Rectal smooth muscle tissue (tissue), 1 donor: ENCODE data around the gene C1orf141.
A peak's percentile ranks its signal among the peaks of the same experiment; 100 is the strongest.

Source experiments
- H3K27ac ChIP-seq: one replicate; pipeline ENCODE4 v1.7.0; 2013; ENCODE audit warnings: low read depth, low read length, inconsistent platforms
- H3K27me3 ChIP-seq: one replicate; pipeline ENCODE4 v1.7.0; 2013; ENCODE audit warnings: low read length; ENCODE audit not compliant: control insufficient read depth, insufficient read depth
- H3K36me3 ChIP-seq: one replicate; pipeline ENCODE4 v1.7.0; 2013; ENCODE audit warnings: low read length; ENCODE audit not compliant: control insufficient read depth, insufficient read depth
- H3K4me1 ChIP-seq: one replicate; pipeline ENCODE4 v1.7.0; 2013; ENCODE audit warnings: low read length; ENCODE audit not compliant: control insufficient read depth, insufficient read depth
- H3K4me3 ChIP-seq: one replicate; pipeline ENCODE4 v1.7.0; 2013; ENCODE audit warnings: low read length
- H3K9ac ChIP-seq: one replicate; pipeline ENCODE4 v1.7.0; 2013; ENCODE audit warnings: low read length

Gene C1orf141

GRCh38 chr1:67134695-67135094 lies at the start of gene C1orf141:
C1orf141 (minus strand) TSS chr1:67134970; CDS start chr1:67127240, 7,730 bp downstream.
- Histone ChIP-seq H3K27ac (no peak within 1 kb of the TSS), H3K9ac (no peak within 1 kb of the TSS), H3K4me3 (peak within 1 kb of the TSS; percentile 54), H3K36me3 (no peaks in the 10 kb centered on the region), H3K27me3 (no peaks in the 10 kb centered on the region), H3K4me1 (no peaks in the 10 kb centered on the region)

GRCh38 chr1:67175530-67176087 lies 40.8 kb upstream of the C1orf141 start:
- Histone ChIP-seq H3K27ac (no peak overlapping the region), H3K27me3 (no peaks in the 10 kb centered on the region), H3K4me1 (no peaks in the 10 kb centered on the region), H3K9ac (no peak overlapping the region), H3K4me3 (no peak overlapping the region), H3K36me3 (no peaks in the 10 kb centered on the region)

GRCh38 chr1:67174716-67175284 lies 40.0 kb upstream of the C1orf141 start:
- Histone ChIP-seq H3K9ac (no peak overlapping the region), H3K27ac (no peak overlapping the region), H3K4me1 (no peaks in the 10 kb centered on the region), H3K27me3 (no peaks in the 10 kb centered on the region), H3K4me3 (no peak overlapping the region), H3K36me3 (no peaks in the 10 kb centered on the region)

GRCh38 chr1:67173988-67174387 lies 39.2 kb upstream of the C1orf141 start:
- Histone ChIP-seq H3K27me3 (no peaks in the 10 kb centered on the region), H3K9ac (no peak overlapping the region), H3K36me3 (no peaks in the 10 kb centered on the region), H3K4me1 (no peaks in the 10 kb centered on the region), H3K4me3 (no peak overlapping the region), H3K27ac (no peak overlapping the region)

- Histone ChIP-seq H3K27me3 (no peaks in the 10 kb centered on the region), H3K27ac (no peak overlapping the region), H3K4me3 (no peak overlapping the region), H3K9ac (no peak overlapping the region), H3K36me3 (no peaks in the 10 kb centered on the region), H3K4me1 (no peaks in the 10 kb centered on the region)
Measured at GRCh38 chr1:67171978-67172377, 37.2 kb upstream of the C1orf141 start.

- no peak overlapping the region for H3K4me3 ChIP-seq
- H3K9ac ChIP-seq, result no peak overlapping the region
- H3K36me3 ChIP-seq, result no peaks in the 10 kb centered on the region
- H3K27ac ChIP-seq, result no peak overlapping the region
- no peaks in the 10 kb centered on the region for H3K4me1 ChIP-seq
- no peaks in the 10 kb centered on the region for H3K27me3 ChIP-seq
Measured at GRCh38 chr1:67171574-67171955, 36.8 kb upstream of the C1orf141 start.

- Histone ChIP-seq H3K4me1 (no peaks in the 10 kb centered on the region), H3K4me3 (no peak overlapping the region), H3K27me3 (no peaks in the 10 kb centered on the region), H3K36me3 (no peaks in the 10 kb centered on the region), H3K27ac (no peak overlapping the region), H3K9ac (no peak overlapping the region)
Measured at GRCh38 chr1:67170751-67171573, 36.2 kb upstream of the C1orf141 start.

GRCh38 chr1:67169932-67170331 lies 35.2 kb upstream of the C1orf141 start:
- Histone ChIP-seq H3K4me1 (no peaks in the 10 kb centered on the region), H3K27me3 (no peaks in the 10 kb centered on the region), H3K36me3 (no peaks in the 10 kb centered on the region), H3K9ac (no peak overlapping the region), H3K4me3 (no peak overlapping the region), H3K27ac (no peak overlapping the region)

- Histone ChIP-seq H3K4me3 (no peak overlapping the region), H3K4me1 (no peaks in the 10 kb centered on the region), H3K27ac (no peak overlapping the region), H3K27me3 (no peaks in the 10 kb centered on the region), H3K9ac (no peak overlapping the region), H3K36me3 (no peaks in the 10 kb centered on the region)
Measured at GRCh38 chr1:67169496-67169895, 34.7 kb upstream of the C1orf141 start.

- Histone ChIP-seq H3K9ac (no peak within 1 kb of the TSS), H3K36me3 (no peaks in the 10 kb centered on the region), H3K4me1 (no peaks in the 10 kb centered on the region), H3K27ac (no peak within 1 kb of the TSS), H3K4me3 (no peak within 1 kb of the TSS), H3K27me3 (no peaks in the 10 kb centered on the region)
Measured at GRCh38 chr1:67166196-67166595, 31.4 kb upstream of the C1orf141 start, which contains the start of gene IL23R. IL23R (plus strand) TSS chr1:67166454; CDS start chr1:67168121, 1,667 bp downstream.

GRCh38 chr1:67165468-67166041 lies 30.8 kb upstream of the C1orf141 start:
- H3K4me1 ChIP-seq, result no peaks in the 10 kb centered on the region
- H3K27me3 ChIP-seq, result no peaks in the 10 kb centered on the region
- H3K9ac ChIP-seq, result no peak overlapping the region
- no peak overlapping the region for H3K27ac ChIP-seq
- no peaks in the 10 kb centered on the region for H3K36me3 ChIP-seq
- no peak overlapping the region for H3K4me3 ChIP-seq

GRCh38 chr1:67162954-67163353 lies 28.2 kb upstream of the C1orf141 start:
- Histone ChIP-seq H3K4me1 (no peaks in the 10 kb centered on the region), H3K27ac (no peak overlapping the region), H3K4me3 (no peak overlapping the region)

More at GRCh38 chr1:67162954-67163353, 28.2 kb upstream of the C1orf141 start:
- no peak overlapping the region for H3K9ac ChIP-seq
- H3K27me3 ChIP-seq, result no peaks in the 10 kb centered on the region
- no peaks in the 10 kb centered on the region for H3K36me3 ChIP-seq
